Upper lobe of left lung (tissue), 6 donors: ENCODE measurements around the gene ARF5. TPM values are rescaled to one million over a fixed set of nuclear protein-coding genes. Genes with fewer than 3 reads are reported as not detected.
"Not testable (repeated sequence)": the region's sequence is repeated elsewhere in the genome, so short reads cannot be mapped to it uniquely, and the experiment has no call there.

Experiments used
- ATAC-seq, 2 donors: fragments of 200-7000 bp; cut with Tn5 transposase; one replicate each; pipeline ENCODE4 v1.9.1; 2022; ENCODE audit warnings: mild to moderate bottlenecking in 2 of 2, moderate library complexity in 2 of 2; ENCODE audit not compliant: low FRiP score in 2 of 2
- DNase-seq, 2 donors: peaks; one replicate each; pipeline ENCODE4 v3.0.0-alpha.2; 2019 to 2020
- H3K27ac ChIP-seq, 4 donors: fragments of 200-600 bp; sonication (generic); one replicate each; pipeline ENCODE4 v1.5.1; 2016 to 2019
- H3K27me3 ChIP-seq, 4 donors: fragments of 200-600 bp; sonication (generic); one replicate each; pipeline ENCODE4 v1.5.1; 2017 to 2019
- H3K36me3 ChIP-seq, 4 donors: fragments of 200-600 bp; sonication (generic); one replicate each; pipeline ENCODE4 v1.5.1; 2016 to 2019
- H3K4me1 ChIP-seq, 4 donors: fragments of 200-600 bp; sonication (generic); one replicate each; pipeline ENCODE4 v1.5.1; 2018 to 2019
- H3K4me3 ChIP-seq, 4 donors: fragments of 200-600 bp; sonication (generic); one replicate each; pipeline ENCODE4 v1.5.1; 2017 to 2019; ENCODE audit warnings: mild to moderate bottlenecking in 2 of 4, moderate library complexity in 1 of 4
- H3K9me3 ChIP-seq, 4 donors: fragments of 200-600 bp; sonication (generic); one replicate each; pipeline ENCODE4 v1.5.1; 2018 to 2019
- EP300 ChIP-seq, 4 donors: sonication (generic); formaldehyde crosslinking; IDR thresholded peaks; one replicate each; pipeline ENCODE4 v1.5.1; 2017; ENCODE audit warnings: antibody characterized with exemption in 4 of 4, control low read depth in 2 of 4
- POLR2A ChIP-seq, 4 donors: fragments of 450-650 bp; IDR thresholded peaks; one replicate each; pipeline ENCODE4 v1.5.1; 2016 to 2017; ENCODE audit warnings: antibody characterized with exemption in 4 of 4, mild to moderate bottlenecking in 2 of 4
- POLR2AphosphoS5 ChIP-seq, 2 donors: sonication (generic); formaldehyde crosslinking; IDR thresholded peaks; one replicate each; pipeline ENCODE4 v1.5.1; 2017; ENCODE audit warnings: antibody characterized with exemption in 2 of 2
- WGBS, 2 donors: methylation state at CpG; one replicate each; pipeline ENCODE4 v1.1.5; 2017 to 2018; 5-methylcytosine and 5-hydroxymethylcytosine counted together
- total RNA-seq, 6 donors: library from RNA; depleted of rRNA in 4 of 6; stranded (reverse); fragments of >200 nt in 4 of 6; gene quantifications; one replicate each; pipeline versions ENCODE4 v1.1.0 to v1.2.1, GENCODE V29; 2016 to 2021
- TF ChIP-seq, protein P1 (sequence below), 6 experiments: fragments of 450-650 bp in 4 of 6; fragments of 200-600 bp in 2 of 6; sonication (generic) in 2 of 6; IDR thresholded peaks; one replicate each; pipeline ENCODE4 v1.5.1; 2016 to 2019; ENCODE audit warnings: antibody characterized with exemption in 6 of 6
- donor health status: DM: no; HTN: no; CAD: no; lungs with moderate emphysema.
- donor health status: DM: no; HTN: yes; CAD: no; lungs with severe emphysema.

ARF5 gene
- 100 to 1,000 TPM in 3 of 6 donors, 10 to 100 TPM in 3; 43.0 to 177 (median 106) TPM for total RNA-seq

DNA sequence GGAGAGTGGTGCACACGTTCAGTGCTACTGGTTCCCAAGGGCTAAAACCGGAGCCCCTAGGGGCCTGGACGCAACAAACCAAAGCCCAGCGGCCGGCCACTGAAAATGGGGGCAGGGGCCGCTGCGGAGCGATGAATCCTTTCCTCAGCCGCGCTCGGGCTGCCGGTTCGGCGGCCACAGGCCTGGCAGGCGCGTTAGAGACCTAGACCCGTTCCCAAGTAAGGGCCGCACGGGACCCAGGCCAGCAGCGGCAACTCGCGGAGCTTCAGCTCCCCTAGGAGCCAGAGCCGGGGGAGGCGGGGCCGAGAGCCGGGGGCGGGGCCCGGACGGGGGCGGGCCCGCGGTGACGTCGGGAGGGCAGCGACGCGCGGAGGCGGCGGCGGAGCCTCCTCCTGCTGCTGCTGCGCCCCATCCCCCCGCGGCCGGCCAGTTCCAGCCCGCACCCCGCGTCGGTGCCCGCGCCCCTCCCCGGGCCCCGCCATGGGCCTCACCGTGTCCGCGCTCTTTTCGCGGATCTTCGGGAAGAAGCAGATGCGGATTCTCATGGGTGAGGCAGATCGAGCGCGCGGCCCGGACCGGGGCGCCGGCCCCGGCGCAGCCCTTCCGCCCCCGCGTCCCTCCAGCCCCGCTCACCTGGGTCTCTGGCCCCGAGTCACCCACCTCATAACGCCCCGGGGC is at the start of gene ARF5:
TSS of gene ARF5 (plus strand) at position 393 of the 678 bp plus-strand sequence. CDS start at position 481, 88 bp downstream.
- Histone ChIP-seq H3K9me3 (no peaks in the 10 kb centered on the region), H3K4me1 (peaks cover 33 to 49% (median 35%) of the 10 kb centered on the region in 4 donors), H3K36me3 (peaks cover 9 to 27% (median 19%) of the 10 kb centered on the region in 4 donors), H3K4me3 (peak within 1 kb of the TSS; percentile 90 to 99 (median 95)), H3K27ac (peak within 1 kb of the TSS; percentile 87 to 95 (median 92)), H3K27me3 (no peaks in the 10 kb centered on the region)
- ATAC-seq (peak; percentile 88 to 96), DNase-seq (peak; percentile 89 to 99)
- WGBS, 2 donors = 1% methylated on average over 40 of the region's 77 CpGs; no CpG with 5 or more reads in 1 of the 2 donors
- TF ChIP-seq POLR2AphosphoS5 (IDR thresholded peaks at IDR 0.05) (peak; percentile 71 to 74), POLR2A (IDR thresholded peaks at IDR 0.05) (peak in 1 of 4 donors; percentile 76), EP300 (IDR thresholded peaks at IDR 0.05) (peak in 1 of 4 donors; percentile 18)
- TF ChIP-seq, protein P1, sequence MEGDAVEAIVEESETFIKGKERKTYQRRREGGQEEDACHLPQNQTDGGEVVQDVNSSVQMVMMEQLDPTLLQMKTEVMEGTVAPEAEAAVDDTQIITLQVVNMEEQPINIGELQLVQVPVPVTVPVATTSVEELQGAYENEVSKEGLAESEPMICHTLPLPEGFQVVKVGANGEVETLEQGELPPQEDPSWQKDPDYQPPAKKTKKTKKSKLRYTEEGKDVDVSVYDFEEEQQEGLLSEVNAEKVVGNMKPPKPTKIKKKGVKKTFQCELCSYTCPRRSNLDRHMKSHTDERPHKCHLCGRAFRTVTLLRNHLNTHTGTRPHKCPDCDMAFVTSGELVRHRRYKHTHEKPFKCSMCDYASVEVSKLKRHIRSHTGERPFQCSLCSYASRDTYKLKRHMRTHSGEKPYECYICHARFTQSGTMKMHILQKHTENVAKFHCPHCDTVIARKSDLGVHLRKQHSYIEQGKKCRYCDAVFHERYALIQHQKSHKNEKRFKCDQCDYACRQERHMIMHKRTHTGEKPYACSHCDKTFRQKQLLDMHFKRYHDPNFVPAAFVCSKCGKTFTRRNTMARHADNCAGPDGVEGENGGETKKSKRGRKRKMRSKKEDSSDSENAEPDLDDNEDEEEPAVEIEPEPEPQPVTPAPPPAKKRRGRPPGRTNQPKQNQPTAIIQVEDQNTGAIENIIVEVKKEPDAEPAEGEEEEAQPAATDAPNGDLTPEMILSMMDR (IDR thresholded peaks at IDR 0.05) = no peak

DNA sequence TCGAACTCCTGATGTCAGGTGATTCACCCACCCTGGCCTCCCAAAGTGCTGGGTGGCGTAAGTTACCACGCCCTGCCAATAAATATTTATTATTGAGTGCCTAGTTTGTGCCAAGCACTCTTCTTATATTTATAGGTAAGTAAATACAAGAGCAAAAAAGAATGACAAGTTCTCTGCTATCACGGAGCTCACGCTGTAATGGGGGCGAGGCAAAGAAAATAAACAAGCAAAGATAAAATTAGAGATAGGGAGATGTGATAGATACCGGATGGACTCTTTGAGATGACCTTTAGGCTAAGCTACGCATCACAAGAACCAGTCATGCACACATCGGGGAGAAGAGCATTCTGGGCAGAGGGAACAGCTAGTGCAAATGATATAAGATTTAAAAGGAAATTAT is 49.1 kb upstream of the ARF5 start:
- H3K9me3 ChIP-seq = no peaks in the 10 kb centered on the region
- no peak overlapping the region for H3K27ac ChIP-seq
- TF ChIP-seq, protein P1 (IDR thresholded peaks at IDR 0.05) = no peak
- TF ChIP-seq EP300 (IDR thresholded peaks at IDR 0.05) (no peak), POLR2A (IDR thresholded peaks at IDR 0.05) (no peak), POLR2AphosphoS5 (IDR thresholded peaks at IDR 0.05) (no peak)
- H3K27me3 ChIP-seq = no peaks in the 10 kb centered on the region
- no peaks in the 10 kb centered on the region for H3K36me3 ChIP-seq
- H3K4me3 ChIP-seq = no peak overlapping the region
- H3K4me1 ChIP-seq = no peaks in the 10 kb centered on the region
- WGBS, 2 donors = 72 to 75% methylated on average over 9 of the region's 9 CpGs
- ATAC-seq (no peak), DNase-seq (no peak)

DNA sequence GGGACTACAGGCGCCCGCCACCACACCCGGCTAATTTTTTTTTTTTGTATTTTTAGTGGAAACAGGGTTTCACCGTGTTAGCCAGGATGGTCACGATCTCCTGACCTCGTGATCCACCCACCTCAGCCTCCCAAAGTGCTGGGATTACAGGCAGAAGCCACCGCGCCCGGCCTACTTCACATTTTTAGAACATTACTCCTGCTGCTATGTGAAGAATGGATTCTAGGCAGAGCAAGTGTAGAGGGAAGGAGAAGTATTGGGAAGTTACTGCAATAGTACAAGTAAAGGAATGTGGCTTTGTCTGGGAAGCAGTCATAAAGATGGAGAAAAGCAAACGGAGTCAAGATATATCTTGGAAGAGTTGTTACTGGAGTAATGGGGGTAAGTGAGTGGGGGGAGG is 47.8 kb upstream of the ARF5 start:
- not testable (repeated sequence) for H3K4me1 ChIP-seq, H3K36me3 ChIP-seq, ATAC-seq, H3K27ac ChIP-seq, H3K27me3 ChIP-seq, DNase-seq, H3K4me3 ChIP-seq, H3K9me3 ChIP-seq
- WGBS, 2 donors = 81 to 94% methylated on average over 10 of the region's 10 CpGs

DNA sequence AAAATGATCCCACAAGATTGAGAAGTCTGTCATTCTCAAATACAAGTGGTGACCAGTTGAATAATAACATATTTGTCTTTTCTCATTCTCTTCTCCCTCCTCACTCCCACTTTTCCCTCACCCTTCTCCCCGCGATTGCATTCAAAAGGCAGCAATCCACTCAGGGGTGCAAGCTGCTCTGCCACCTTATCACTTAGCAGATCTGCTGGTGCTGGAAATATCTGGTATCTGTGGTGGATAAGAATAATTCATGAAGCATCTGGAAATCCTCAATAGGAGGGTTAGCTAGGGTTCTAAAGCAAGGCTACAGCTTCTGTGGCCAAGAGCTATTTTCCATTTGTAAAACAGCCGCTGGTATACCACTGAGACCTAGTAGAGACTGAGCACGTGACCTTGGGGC is 46.7 kb upstream of the ARF5 start:
- WGBS, 2 donors = 81 to 82% methylated on average over 4 of the region's 4 CpGs
- no peak for ATAC-seq
- TF ChIP-seq POLR2A (IDR thresholded peaks at IDR 0.05) = no peak
- no peak for TF ChIP-seq POLR2AphosphoS5 (IDR thresholded peaks at IDR 0.05)
- TF ChIP-seq, protein P1 (IDR thresholded peaks at IDR 0.05) = no peak
- TF ChIP-seq EP300 (IDR thresholded peaks at IDR 0.05) = no peak

DNA sequence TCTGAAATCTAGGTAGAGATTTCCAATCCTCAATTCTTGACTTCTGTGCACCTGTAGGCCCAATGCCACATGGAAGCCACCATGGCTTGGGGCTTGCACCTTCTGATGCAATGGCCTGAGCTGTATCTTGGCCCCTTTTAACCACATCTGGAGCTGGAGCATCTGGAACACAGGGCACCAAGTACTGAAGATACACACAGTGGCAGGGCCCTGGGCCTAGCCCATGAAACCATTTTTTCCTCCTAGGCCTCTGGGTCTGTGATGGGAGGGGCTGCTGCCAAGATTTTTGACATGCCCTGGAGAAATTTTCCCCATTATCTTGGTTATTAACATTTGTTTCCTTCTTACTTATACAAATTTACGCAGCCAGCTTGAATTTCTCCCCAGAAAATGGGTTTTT is 41.9 kb upstream of the ARF5 start:
- DNase-seq (no peak), ATAC-seq (no peak)
- Histone ChIP-seq H3K27me3 (no peaks in the 10 kb centered on the region), H3K9me3 (peaks cover 0 to 8% (median 2%) of the 10 kb centered on the region in 4 donors), H3K4me1 (no peaks in the 10 kb centered on the region), H3K4me3 (no peak overlapping the region), H3K36me3 (no peaks in the 10 kb centered on the region), H3K27ac (no peak overlapping the region)
- TF ChIP-seq, protein P1 (IDR thresholded peaks at IDR 0.05) = no peak
- TF ChIP-seq POLR2AphosphoS5 (IDR thresholded peaks at IDR 0.05) = no peak
- no peak for TF ChIP-seq POLR2A (IDR thresholded peaks at IDR 0.05)
- no peak for TF ChIP-seq EP300 (IDR thresholded peaks at IDR 0.05)
- WGBS, 2 donors = 62 to 80% methylated on average over 1 of the region's 1 CpG

More for the DNA sequence above, 46.7 kb upstream of the ARF5 start:
- H3K9me3 ChIP-seq = peaks cover 0 to 8% (median 2%) of the 10 kb centered on the region in 4 donors
- H3K36me3 ChIP-seq = no peaks in the 10 kb centered on the region
- no peak overlapping the region for H3K4me3 ChIP-seq
- no peak for DNase-seq
- H3K27ac ChIP-seq = no peak overlapping the region
- H3K4me1 ChIP-seq = no peaks in the 10 kb centered on the region
- no peaks in the 10 kb centered on the region for H3K27me3 ChIP-seq
